Posterior cingulate gyrus (tissue), 11 donors: ENCODE data around the gene NAT14.
"Not testable (repeated sequence)": the region's sequence is repeated elsewhere in the genome, so short reads cannot be mapped to it uniquely, and the experiment has no call there.

Experiments
- DNase-seq, 10 donors: peaks; one replicate each; pipeline versions ENCODE4 v3.0.0 to v3.0.0-alpha.2; 2020 to 2021; ENCODE audit warnings: mixed read lengths in 3 of 10
- intact Hi-C: fragments of 100-400 bp; cut with DNase I; formaldehyde crosslinking; loops from one replicate; pipeline ENCODE4 v1.15.1; 2023

NAT14 gene, protein sequence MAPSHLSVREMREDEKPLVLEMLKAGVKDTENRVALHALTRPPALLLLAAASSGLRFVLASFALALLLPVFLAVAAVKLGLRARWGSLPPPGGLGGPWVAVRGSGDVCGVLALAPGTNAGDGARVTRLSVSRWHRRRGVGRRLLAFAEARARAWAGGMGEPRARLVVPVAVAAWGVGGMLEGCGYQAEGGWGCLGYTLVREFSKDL

DNA sequence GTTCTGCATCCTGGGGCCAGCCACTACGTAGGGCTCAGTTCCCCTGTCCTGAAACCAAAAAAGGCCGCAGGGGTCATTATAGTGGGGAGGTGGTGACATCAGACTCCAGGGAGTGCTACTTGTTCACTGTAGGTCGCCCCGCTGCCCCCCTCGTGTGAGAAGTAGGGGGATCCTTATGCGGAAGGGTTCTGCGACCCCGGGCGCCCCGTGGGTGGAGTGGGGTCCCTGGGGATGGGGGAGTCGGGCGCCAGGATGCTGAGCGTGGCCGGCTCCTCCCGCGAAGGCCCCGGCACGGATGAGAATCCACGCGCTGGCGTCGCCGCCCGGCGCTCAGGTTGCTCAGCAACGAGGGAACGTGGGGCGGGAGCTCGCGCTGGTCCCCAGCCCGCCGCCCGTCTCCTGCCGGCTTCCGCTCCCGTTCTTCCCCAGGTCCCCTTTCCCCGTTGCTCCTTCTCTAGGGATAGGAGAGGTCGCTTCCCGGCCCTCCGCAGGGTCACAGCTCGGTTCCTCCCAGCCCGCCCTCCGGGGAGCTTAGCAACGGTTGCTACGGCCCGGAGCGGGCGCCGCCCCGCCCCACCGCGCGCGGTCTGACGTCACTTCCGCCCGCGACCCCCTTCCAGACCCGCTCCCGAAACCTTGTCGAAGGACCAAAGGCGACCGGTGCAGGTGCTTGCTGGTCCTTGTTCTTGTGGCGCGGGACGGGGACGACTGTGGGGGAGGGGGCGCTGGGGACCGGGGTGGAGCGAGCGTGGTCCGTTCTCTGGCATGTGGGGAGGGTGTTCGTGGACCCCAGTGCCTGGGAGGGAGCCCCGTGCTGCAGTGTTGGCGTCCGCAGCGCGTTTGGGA lies at the start of gene NAT14:
Gene NAT14 (plus strand): TSS at position 596 of the 846 bp plus-strand sequence. CDS start 521 bp downstream, outside the sequence.
- DNase-seq: peak; percentile 37 to 94 (median 64)
- intact Hi-C loops: no loop called here

DNA sequence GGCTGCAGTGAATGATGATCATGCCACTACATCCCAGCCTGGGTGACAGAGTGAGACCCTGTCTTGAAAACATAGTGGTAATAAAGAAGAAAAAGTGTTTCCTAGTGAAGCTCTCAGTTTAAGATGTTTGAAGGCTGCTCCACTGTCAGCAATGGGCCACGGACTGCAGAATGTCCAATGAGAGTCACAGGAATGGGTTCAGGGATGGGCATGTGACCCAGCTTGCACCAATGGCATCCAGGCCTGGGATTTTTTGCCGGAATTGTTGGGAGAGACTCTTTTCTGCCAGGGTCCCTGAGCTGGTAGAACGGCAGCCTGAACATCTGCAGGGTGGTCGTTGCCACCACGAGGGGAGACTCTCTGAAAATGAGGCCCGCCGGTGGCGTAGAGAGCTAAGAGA lies 48.1 kb upstream of the NAT14 start:
- intact Hi-C loops: no loop called here
- DNase-seq: peak in 1 of 10 donors; percentile 33

DNA sequence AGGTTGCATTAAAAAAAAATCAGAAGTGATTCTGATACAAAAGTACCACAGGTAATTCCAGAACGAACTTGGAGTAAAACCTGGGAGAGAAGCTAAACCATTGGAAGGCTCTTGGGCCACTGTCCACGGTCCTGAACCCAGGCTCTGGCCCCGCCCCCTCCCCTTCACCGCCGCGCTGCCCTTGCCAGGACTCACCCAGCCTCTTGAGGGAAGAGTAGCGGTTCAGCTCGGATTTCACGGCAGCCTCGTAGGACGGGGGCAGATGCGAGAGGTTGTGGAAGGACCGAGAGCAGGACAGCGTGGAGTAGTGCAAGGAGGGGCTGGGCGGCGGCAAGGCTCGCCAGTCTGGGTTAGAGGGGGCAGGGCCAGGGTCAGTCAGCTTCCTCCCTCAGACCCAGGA lies 47.6 kb upstream of the NAT14 start:
- intact Hi-C loops: no loop called here
- peak in 2 of 10 donors; percentile 62 to 78 for DNase-seq

DNA sequence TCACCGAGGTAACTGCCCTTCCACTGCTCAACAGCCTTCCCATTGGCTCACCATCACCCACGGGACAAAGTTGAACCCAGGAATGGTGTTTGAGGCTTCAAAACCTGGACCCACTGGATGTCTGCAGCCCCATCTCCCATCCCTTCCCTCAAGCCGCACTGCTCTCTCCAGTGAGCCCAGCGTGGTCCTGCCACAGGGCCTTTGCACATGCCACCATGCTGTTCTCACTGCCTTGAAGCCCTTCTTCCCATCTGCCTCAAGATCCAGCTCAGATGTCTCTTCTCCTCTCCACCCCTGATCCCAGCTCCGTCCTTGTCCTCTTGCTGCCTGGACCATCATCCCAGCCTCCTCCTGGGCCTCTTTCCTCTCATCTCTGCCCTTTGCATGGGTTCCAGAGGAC lies 45.9 kb upstream of the NAT14 start:
- intact Hi-C loops: no loop called here
- no peak for DNase-seq

DNA sequence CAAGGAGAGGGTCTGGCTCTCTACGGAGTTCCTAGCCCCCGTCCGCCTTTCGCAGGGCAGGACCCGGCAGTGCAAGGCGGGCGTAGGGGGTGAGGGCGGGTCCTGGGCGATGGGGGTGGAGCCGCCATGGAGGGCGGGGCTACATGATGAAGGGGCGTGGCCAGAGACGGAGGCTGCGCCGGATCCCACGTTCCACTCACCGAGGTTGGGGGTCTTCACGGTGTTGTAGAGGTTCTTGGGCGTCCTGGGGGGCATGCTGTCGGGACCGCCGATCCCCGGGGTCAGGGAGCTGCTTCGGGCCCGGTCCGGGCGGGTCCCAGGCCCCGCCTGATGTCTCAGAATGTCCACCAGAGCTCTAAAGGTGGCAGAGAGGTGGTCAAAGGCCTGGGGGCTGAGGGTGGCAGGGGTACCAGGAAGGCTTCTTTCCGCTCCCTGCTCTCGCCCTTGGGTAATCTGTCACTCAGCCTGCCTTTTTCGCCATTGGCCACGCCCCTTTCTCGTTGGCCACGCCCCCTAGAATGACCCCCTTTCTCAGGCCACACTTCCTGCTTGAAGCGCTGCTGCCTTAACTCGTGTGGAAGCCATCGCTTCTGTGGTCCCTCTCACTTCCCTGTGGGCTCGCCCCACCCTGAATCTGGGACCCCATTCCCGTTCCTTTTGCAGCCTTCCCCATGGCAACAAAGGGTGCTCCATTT lies 44.4 kb upstream of the NAT14 start:
- peak in 1 of 10 donors; percentile 65 for DNase-seq
- intact Hi-C loops: no loop called here

DNA sequence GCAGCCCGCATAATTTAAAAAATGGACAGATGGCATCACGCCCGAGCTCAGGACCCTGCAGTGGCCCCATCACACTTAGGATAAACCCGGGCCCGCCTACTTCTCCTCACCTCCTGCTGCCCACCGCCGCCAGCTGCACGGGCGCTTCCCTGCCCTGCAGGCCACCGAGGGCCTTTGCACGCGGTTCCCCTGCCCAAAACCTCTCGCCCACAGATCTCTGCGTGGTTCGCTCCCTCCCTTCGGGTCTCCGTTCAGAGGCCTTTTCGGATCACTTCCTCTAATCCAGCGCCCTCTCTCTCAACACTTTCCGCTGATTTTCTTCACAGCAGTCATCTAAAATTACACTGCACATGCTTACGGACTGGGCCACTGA lies 43.7 kb upstream of the NAT14 start:
- intact Hi-C loops: no loop called here
- DNase-seq: peak in 1 of 10 donors; percentile 43

DNA sequence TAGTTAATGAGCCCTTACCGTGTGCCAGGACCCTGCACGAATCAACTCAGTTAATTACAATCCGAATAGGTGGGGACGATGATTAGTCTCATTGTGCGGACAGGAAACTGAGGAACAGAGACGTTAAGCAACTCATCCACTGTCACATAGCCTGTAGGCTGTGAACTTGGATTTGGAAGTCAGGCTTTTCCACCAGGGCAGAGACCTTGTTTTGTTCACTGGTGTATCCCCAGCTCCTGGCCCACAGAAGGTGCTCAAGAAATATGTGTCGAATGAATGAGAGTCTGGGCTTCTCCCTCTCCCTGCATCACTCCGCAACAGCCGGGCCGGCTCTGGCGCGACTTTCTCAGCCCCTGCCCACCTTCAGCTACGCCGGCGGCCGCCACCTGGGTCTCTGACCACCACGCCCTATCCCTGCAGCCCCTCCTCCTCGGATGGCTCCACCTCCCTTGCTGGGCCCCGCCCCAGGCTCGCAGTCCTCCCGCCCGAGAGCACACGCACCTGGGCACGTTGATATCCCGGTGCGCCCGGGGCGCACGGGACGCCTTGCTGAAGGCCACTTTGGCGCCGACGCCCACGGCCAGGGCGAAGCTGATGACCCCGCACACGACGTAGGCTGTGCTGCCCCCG lies 43.2 kb upstream of the NAT14 start:
- peak in 1 of 10 donors; percentile 83 for DNase-seq
- intact Hi-C loops: no loop called here

DNA sequence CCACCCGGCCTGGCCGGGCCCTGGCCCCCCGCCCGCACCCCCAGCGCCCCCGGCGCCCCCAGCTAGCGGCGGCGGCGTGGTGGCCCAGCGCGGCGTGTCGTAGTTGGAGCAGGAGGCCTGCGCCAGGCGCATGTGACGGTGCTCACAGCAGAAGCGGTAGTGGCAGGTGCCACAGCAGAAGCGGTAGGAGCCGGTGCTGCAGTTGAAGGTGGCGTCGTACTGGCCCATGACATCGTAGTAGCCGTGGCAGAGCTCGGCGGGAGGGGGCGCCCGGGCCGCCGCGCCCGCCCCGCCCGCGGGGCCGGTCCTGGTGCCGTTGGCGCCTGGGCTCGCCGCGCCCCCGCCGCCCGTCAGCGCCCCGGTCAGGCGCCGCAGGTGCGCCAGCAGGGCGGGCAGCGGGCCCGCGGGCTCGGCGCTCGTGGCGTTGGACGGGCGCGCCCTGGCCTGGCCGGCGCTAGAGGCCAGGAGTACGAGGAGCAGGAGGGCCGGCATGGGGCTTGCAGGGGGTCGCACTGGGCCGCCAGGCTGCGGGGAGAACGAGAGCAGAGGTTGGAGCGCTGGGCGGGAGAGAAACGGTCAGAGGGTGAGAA lies 42.5 kb upstream of the NAT14 start:
- peak in 6 of 10 donors; percentile 26 to 86 (median 48) for DNase-seq

DNA sequence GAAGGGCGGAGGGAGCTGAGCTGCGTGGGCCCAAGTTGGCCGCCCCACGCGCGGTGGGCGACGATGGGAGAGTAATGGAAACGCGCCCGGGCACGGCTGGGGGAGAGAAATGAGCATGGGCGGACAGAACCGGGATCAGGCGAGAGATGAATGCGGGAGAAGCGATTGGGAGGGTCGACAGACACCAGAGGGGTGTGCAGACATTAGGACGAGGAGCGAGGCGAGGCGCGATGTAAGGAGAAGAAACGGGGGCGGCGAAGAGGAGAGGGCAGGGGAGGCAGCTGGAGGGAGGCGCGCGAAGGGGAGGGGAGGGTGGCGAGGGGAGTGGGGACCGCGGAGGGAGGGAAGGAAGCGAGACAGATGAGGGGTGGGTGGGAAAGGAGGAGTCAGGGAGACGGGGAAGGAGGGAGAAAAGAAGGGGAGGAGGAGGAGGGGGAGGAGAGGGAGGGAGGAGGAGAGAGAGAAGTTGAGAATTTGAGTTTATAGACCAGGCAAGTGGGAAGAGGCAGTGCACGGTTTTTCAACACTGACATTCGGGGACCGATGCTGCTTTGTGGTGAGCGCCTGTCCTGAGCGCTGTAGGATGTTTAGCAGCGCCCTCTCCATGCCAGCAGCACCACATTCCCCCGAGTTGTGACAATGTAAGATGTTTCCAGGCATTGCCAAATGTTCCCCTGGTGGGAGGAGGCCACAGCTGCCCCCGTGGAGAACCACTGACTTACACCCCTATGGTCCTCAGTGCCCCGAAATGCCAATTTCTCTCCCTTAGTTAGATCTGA lies 41.8 kb upstream of the NAT14 start, which contains the start of gene SHISA7:
Gene SHISA7 (minus strand): TSS at position 256 of the 779 bp plus-strand sequence. CDS start 437 bp downstream, outside the sequence.
- DNase-seq: peak in 7 of 10 donors; percentile 46 to 93 (median 58)

More for the DNA sequence above, 42.5 kb upstream of the NAT14 start:
- intact Hi-C loops: no loop called here

DNA sequence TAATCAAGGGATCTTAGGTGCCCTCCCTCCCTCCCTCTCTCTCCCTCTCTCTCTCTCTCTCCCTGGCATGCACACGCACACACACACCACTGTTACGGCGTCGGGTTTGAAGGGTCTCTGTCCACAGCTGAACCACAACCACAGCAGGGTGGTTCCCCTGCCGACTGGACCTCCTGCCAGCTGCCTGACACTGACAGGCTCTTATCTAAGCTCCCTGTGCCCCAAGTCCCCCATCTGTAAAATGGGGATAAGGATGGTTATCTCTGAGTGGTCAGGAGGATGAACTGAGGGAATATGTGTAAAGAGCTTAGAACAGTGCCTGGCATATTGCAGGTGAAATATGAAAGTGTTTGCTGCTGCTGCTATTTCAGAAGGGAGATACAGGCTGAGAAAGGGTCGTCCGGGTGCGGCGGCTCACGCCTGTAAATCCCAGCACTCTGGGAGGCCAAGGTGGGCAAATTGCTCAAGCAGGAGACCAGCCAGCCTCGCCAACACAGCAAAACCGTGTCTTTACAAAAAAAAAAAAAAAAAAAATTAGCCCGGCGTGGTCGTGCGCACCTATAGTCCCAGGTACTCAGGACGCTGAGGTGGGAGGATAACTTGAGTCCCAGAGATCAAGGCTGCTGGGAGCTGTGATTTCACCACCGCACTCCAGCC lies 41.0 kb upstream of the NAT14 start:
- DNase-seq: peak in 1 of 10 donors; percentile 69
- intact Hi-C loops: no loop called here

More for the DNA sequence above, 41.8 kb upstream of the NAT14 start, which contains the start of gene SHISA7:
- intact Hi-C loops: no loop called here

DNA sequence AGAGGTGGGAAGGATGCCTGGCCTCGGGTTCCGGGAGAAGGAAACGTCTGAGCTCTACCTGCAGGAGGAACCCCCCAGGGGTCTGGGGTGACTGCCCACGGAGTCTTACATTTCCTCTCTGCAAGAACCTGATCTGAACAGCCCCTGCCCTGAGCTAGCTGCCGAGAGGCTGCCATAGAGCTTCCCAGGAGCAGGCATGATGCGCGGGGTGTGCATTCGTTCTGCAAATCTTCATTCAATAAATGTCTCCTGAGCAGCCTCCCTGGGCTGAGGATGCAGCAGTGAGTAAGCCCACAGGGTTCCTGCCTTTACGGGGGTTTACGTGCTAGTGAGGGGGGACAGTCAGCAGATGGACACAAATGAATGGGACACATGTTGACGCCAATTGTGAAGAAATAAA lies 40.3 kb upstream of the NAT14 start:
- no peak for DNase-seq
- intact Hi-C loops: no loop called here

DNA sequence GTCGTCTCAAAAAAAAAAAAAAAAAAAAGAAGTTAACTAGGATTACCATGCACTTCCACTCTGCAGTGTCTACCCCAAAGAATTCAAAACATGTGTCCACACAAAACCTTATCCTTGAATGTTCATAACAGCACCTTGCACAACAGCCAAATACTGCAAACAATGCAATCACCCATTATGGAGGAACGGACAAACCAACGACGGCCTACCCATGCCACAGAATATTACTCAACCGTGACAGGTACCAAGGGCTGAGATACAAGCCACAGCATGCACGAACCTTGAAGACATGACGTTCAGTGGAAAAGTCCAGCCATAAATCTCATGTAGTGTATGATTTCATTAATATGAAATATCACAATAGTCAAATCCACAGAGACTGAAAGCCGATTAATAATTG lies 38.9 kb upstream of the NAT14 start:
- no peak for DNase-seq
- intact Hi-C loops: no loop called here

DNA sequence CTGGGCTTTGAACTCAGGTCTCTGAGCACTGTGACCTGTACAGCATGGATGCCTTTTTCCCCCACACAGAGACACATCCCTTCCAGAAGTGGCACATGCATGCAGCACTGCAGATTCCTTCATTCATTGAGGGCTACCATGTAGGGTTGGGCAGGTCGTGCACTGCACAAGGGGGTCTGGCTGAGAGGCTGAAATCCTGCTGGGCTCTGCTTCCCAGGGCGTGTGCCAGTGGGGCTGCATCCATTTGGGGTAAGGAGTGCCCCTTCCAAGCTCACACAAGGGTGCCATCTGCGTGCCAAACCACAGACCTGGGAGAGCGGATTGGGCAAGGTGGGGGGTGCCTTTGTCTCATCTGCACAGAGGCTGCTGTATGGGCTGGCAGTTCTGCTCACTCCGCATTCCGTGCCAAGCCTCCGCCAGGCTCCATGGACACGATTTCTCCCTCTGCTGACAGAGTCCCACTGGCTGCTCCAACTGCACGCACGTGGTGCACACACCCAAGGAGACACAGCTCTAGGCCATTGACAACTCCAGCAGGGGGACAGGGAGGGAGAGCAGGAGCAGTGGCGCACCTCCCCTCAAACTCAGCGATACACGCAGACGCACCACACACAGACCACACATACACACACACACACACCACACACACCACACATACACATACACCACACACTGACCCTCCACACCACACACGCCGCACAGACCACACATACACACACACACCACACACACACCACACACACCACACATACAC lies 37.4 kb upstream of the NAT14 start:
- DNase-seq: peak; percentile 69 to 98 (median 88)

DNA sequence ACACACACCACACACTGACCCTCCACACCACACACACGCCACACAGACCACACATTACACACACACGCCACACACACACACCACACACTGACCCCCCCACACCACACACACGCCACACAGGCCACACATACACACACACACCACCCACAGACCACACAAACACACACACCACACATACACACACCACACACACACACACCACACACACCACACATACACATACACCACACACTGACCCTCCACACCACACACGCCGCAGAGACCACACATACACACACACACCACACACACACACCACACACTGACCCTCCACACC lies 36.9 kb upstream of the NAT14 start:
- DNase-seq, intact Hi-C loops: not testable (repeated sequence)

More for the DNA sequence above, 37.4 kb upstream of the NAT14 start:
- intact Hi-C loops: no loop called here

DNA sequence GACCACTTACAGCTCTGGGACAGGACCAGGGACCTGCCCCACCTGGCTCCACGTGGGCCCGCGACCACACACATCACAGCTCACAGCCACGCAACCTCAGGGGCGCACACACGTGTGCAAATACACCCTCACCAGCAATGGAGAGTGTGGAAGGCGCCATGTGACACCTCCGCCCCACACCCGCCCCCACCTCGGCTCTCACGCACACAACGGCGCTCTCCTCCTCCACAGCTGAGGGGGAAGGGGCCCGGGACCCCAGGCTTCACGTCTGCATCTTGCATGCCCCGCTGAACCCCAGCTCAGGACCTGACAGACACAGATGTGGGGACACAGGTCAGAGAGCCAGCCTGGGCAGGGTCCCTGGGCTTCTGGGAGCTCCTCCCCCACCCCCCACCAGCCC lies 35.5 kb upstream of the NAT14 start:
- intact Hi-C loops: no loop called here
- peak in 1 of 10 donors; percentile 67 for DNase-seq

DNA sequence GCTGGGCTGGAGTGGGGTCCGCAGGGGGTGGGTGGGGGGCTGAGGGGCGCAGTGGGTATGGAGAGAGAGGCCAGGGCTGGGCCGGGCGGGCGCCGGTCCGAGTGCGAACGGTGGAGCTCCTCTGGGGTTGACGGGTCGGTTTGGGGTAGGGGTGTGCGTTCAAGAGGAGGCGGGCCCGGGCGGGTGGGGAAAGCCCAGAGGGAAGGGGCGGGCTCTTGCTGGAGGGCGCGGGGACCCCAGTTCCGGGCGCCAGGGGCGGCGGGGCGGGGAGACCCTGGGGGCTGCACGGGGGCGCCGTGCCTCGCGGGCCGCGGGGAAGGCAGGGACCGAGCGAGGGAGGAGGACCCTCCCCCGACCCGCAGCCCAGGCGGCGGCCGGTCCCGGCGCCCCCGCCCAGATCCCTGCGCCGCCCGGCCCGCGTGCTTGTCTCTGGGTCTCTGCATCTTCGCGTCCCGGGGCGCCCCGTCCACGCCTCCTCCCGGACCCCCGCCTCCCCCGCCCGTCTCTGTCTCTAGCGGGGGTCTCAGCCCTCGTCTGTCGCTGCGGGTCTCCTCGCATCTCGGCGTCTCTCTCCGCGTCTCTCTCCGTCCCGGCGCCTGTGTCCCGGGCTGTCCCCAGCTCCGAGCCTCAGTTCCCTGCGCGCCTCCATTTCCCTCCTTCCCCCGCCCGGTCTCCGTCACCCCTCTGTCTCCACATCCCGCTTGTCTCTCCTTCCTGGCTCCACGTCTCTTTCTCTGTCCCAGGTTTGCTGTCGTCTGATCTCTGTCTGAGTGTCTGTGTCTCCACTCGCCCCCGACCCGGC lies 33.6 kb upstream of the NAT14 start:
- peak in 3 of 10 donors; percentile 28 to 55 (median 37) for DNase-seq
- intact Hi-C loops: no loop called here
